ENCODE measurements around the gene SGO2. TPM values are rescaled to one million over a fixed set of nuclear protein-coding genes. Genes with fewer than 3 reads are reported as not detected.

Gene SGO2
- total and polyA plus RNA-seq, 10 of the 15 experiments (the other 5 are each of a cell fraction or from before 2014, with no cell fraction given): 15.8 to 55.2 (median 24.3) TPM

- CTCF ChIA-PET: interaction anchor here (1.4 to 10.3 kb wide), 3 partner anchors 32 to 499 kb away, joined by 3 to 104 read pairs (median 18); no protein-coding TSS in a partner anchor
- SMC1A ChIA-PET (ENCODE audit: uncharacterized antibody, unreplicated experiment): no interaction called here
- H3K4me2 ChIP-seq (ENCODE audit: control insufficient read depth, insufficient read depth): no peak overlapping the region
- no peak overlapping the region for H3K27ac ChIP-seq (ENCODE audit: control insufficient read depth, insufficient read depth)
- H3K4me3 ChIP-seq: no peak overlapping the region
- BruUV-seq (replicated peaks): TSS peak; percentile 36
- DNase-seq (ENCODE audit: low read depth, low spot score) (no peak), ATAC-seq (no peak), FAIRE-seq (no peak)
- H3K4me1 ChIP-seq (ENCODE audit: control insufficient read depth, insufficient read depth, low read length): peaks cover 9% of the 10 kb centered on the region
- in situ Hi-C loops (cut with MboI): no loop called here
- intact Hi-C loops (cut with micrococcal nuclease; ENCODE audit: unreplicated experiment): no loop called here
- RAD21 ChIA-PET (ENCODE audit: unreplicated experiment): no interaction called here
- peaks cover 2 to 4% of the 10 kb centered on the region in 2 experiments; a peak in 2 of 4 replicates for H3K36me3 ChIP-seq (ENCODE audit: control insufficient read depth in 2 of 2, insufficient read depth in 2 of 2, low read length in 1 of 2)
- H3K79me2 ChIP-seq (ENCODE audit: control insufficient read depth, insufficient read depth, low read length): no peaks in the 10 kb centered on the region
- H3K9ac ChIP-seq (ENCODE audit: control insufficient read depth, insufficient read depth, low read length): no peak overlapping the region
- no peak for TF ChIP-seq EZH2 (IDR thresholded peaks at IDR 0.05; ENCODE audit: borderline replicate concordance, control insufficient read depth, low read depth, low read length)
- no peak for TF ChIP-seq ZBTB33 (IDR thresholded peaks at IDR 0.05)
- TF ChIP-seq BMI1 (IDR thresholded peaks at IDR 0.05; ENCODE audit: borderline replicate concordance): no peak
- TF ChIP-seq KDM1A (IDR thresholded peaks at IDR 0.05; ENCODE audit: borderline replicate concordance): no peak
- TF ChIP-seq IKZF2 (IDR thresholded peaks at IDR 0.05): no peak
- TF ChIP-seq IRF5 (IDR thresholded peaks at IDR 0.05; ENCODE audit: borderline replicate concordance): no peak
- TF ChIP-seq EP300 (IDR thresholded peaks at IDR 0.05; ENCODE audit: borderline replicate concordance in 1 of 2, control insufficient read depth in 1 of 2, low read depth in 2 of 2, low read length in 2 of 2): no peak
- TF ChIP-seq CREM (IDR thresholded peaks at IDR 0.05; ENCODE audit: low read depth): no peak
- no peak for TF ChIP-seq FOXK2 (IDR thresholded peaks at IDR 0.05)
- no peak for TF ChIP-seq BHLHE40 (IDR thresholded peaks at IDR 0.05; ENCODE audit: borderline replicate concordance in 1 of 2, low read depth in 2 of 2, low read length in 1 of 2)
- no peak for TF ChIP-seq NRF1 (conservative IDR thresholded peaks at IDR 0.05; ENCODE audit: low read depth, low read length)
- no peak for TF ChIP-seq E4F1 (IDR thresholded peaks at IDR 0.05; ENCODE audit: borderline replicate concordance, partially characterized antibody)
- TF ChIP-seq ATF3 (IDR thresholded peaks at IDR 0.05; ENCODE audit: borderline replicate concordance, extremely low read depth, low read depth, low read length): no peak
- TF ChIP-seq POU2F2 (IDR thresholded peaks at IDR 0.05; ENCODE audit: borderline replicate concordance, low read depth, low read length): no peak
- no peak for TF ChIP-seq CBFB (IDR thresholded peaks at IDR 0.05; ENCODE audit: low read depth)
- no peak for TF ChIP-seq EED (IDR thresholded peaks at IDR 0.05; ENCODE audit: low read depth)
- no peaks in the 10 kb centered on the region for H3K9me3 ChIP-seq (replicated peaks; ENCODE audit: control insufficient read depth, insufficient read depth, low read length)
- no peak overlapping the region for H2AFZ ChIP-seq (ENCODE audit: control insufficient read depth, low read depth, low read length)
- H3K27me3 ChIP-seq (replicated peaks in 1 of 2; ENCODE audit: control insufficient read depth in 2 of 2, insufficient read depth in 2 of 2, low read length in 1 of 2): no peaks in the 10 kb centered on the region
- POLR2A ChIA-PET: interaction anchor here (0.6 kb wide), 1 partner anchor 20 kb away, joined by 4 read pairs; no protein-coding TSS in a partner anchor
- 83% methylated on average over 21 of the region's 21 CpGs for WGBS (ENCODE audit: insufficient coverage, insufficient replicate concordance, low lambda C conversion rate, missing lambda C conversion rate)
- no peaks in the 10 kb centered on the region for H4K20me1 ChIP-seq (ENCODE audit: control insufficient read depth, insufficient read depth)
Measured at GRCh38 chr2:200477667-200478131, 48.3 kb upstream of the SGO2 start.

Data from GM12878 (cell line).